Fibroblast of lung (primary cell): ENCODE measurements around the gene NMD3.

Source experiments
- EZH2 ChIP-seq: IDR thresholded peaks from 2 replicates; pipeline ENCODE4 v1.5.1; 2012; ENCODE audit warnings: low read length, control low read depth, mild to moderate bottlenecking; ENCODE audit errors: missing control alignments
- TF ChIP-seq, protein P1 (sequence below), 2 donors: IDR thresholded peaks in 1 of 2; conservative IDR thresholded peaks in 1 of 2; 1 replicate in 1 of 2; 2 replicates in 1 of 2; pipeline ENCODE4 v1.5.1; 2011 to 2012; ENCODE audit warnings: low read length in 2 of 2, control low read depth in 1 of 2, inconsistent platforms in 1 of 2, low read depth in 1 of 2, mild to moderate bottlenecking in 1 of 2

GRCh38 chr3:161265916-161266571 is 44.9 kb downstream of the NMD3 start:
- TF ChIP-seq, protein P1, sequence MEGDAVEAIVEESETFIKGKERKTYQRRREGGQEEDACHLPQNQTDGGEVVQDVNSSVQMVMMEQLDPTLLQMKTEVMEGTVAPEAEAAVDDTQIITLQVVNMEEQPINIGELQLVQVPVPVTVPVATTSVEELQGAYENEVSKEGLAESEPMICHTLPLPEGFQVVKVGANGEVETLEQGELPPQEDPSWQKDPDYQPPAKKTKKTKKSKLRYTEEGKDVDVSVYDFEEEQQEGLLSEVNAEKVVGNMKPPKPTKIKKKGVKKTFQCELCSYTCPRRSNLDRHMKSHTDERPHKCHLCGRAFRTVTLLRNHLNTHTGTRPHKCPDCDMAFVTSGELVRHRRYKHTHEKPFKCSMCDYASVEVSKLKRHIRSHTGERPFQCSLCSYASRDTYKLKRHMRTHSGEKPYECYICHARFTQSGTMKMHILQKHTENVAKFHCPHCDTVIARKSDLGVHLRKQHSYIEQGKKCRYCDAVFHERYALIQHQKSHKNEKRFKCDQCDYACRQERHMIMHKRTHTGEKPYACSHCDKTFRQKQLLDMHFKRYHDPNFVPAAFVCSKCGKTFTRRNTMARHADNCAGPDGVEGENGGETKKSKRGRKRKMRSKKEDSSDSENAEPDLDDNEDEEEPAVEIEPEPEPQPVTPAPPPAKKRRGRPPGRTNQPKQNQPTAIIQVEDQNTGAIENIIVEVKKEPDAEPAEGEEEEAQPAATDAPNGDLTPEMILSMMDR (conservative IDR thresholded peaks at IDR 0.05 in 1 of 2, IDR thresholded peaks at IDR 0.05 in 1 of 2; ENCODE audit: low read depth in 1 of 2, low read length in 2 of 2), result no peak
- no peak for TF ChIP-seq EZH2
